Esophagus muscularis mucosa (tissue), 4 donors: ENCODE data around the gene COQ6. TPM values are rescaled to one million over a fixed set of nuclear protein-coding genes. Genes with fewer than 3 reads are reported as not detected.
"Not testable (repeated sequence)": the region's sequence is repeated elsewhere in the genome, so short reads cannot be mapped to it uniquely, and the experiment has no call there.

ENCODE experiments used
- DNase-seq: peaks from one replicate; pipeline ENCODE4 v3.0.0-alpha.2; 2017; ENCODE audit errors: extremely low spot score
- H3K27ac ChIP-seq, 4 donors: fragments of 200-600 bp; sonication (generic); replicated peaks in 1 of 4; 1 replicate in 3 of 4; 2 replicates in 1 of 4; pipeline ENCODE4 v1.5.1; 2016 to 2019; ENCODE audit warnings: mild to moderate bottlenecking in 1 of 4
- H3K27me3 ChIP-seq, 4 donors: fragments of 200-600 bp; sonication (generic); one replicate each; pipeline versions ENCODE4 v1.5.1 to v1.6.0; 2016 to 2019
- H3K36me3 ChIP-seq, 4 donors: fragments of 200-600 bp; sonication (generic); one replicate each; pipeline ENCODE4 v1.5.1; 2016 to 2019
- H3K4me1 ChIP-seq, 4 donors: fragments of 200-600 bp; sonication (generic); one replicate each; pipeline ENCODE4 v1.5.1; 2016 to 2019
- H3K4me3 ChIP-seq, 4 donors: fragments of 200-600 bp; sonication (generic); 1 replicate in 2 of 4; 2 replicates in 2 of 4; pipeline ENCODE4 v1.5.1; 2016 to 2019; ENCODE audit warnings: mild to moderate bottlenecking in 4 of 4, moderate library complexity in 1 of 4
- H3K9me3 ChIP-seq, 4 donors: fragments of 200-600 bp; sonication (generic); 1 replicate in 3 of 4; 2 replicates in 1 of 4; pipeline ENCODE4 v1.5.1; 2016 to 2019
- CTCF ChIP-seq, 3 experiments: fragments of 200-600 bp in 2 of 3; fragments of 450-650 bp in 1 of 3; sonication (generic) in 2 of 3; IDR thresholded peaks; one replicate each; pipeline ENCODE4 v1.5.1; 2017 to 2019; ENCODE audit warnings: antibody characterized with exemption in 3 of 3, mild to moderate bottlenecking in 2 of 3, moderate library complexity in 1 of 3
- EP300 ChIP-seq: sonication (generic); formaldehyde crosslinking; IDR thresholded peaks from one replicate; pipeline ENCODE4 v1.6.1; 2017; ENCODE audit warnings: antibody characterized with exemption
- POLR2A ChIP-seq: fragments of 450-650 bp; IDR thresholded peaks from one replicate; pipeline ENCODE4 v1.6.1; 2017; ENCODE audit warnings: antibody characterized with exemption, moderate library complexity, mild to moderate bottlenecking, low read depth
- POLR2AphosphoS5 ChIP-seq, 2 donors: sonication (generic); formaldehyde crosslinking; IDR thresholded peaks; one replicate each; pipeline ENCODE4 v1.6.1; 2017; ENCODE audit warnings: antibody characterized with exemption in 2 of 2
- WGBS: methylation state at CpG from one replicate; pipeline ENCODE4 v1.1.5; 2018; 5-methylcytosine and 5-hydroxymethylcytosine counted together
- intact Hi-C: fragments of 100-400 bp; cut with DNase I; formaldehyde crosslinking; loops from one replicate; pipeline ENCODE4 v1.15.1; 2023
- small RNA-seq, 3 donors: library from RNA; depleted of rRNA; stranded (forward); fragments of <200 nt; gene quantifications; one replicate each; pipeline ENCODE3, GENCODE V24; 2016
- total RNA-seq, 4 donors: library from RNA; depleted of rRNA; stranded (reverse); fragments of >200 nt; gene quantifications; one replicate each; pipeline versions ENCODE4 v1.1.0 to v1.2.1, GENCODE V29; 2016

The COQ6 gene
- total RNA-seq, 4 donors from 2014 or later: 21.5 to 52.0 (median 30.6) TPM

GRCh38 chr14:73998726-73999125, 48.6 kb downstream of the COQ6 start:
- no peaks in the 10 kb centered on the region for H3K27me3 ChIP-seq
- no peak overlapping the region for H3K27ac ChIP-seq
- DNase-seq: no peak
- peaks cover 0 to 28% (median 10%) of the 10 kb centered on the region in 4 donors for H3K36me3 ChIP-seq
- H3K4me1 ChIP-seq: no peaks in the 10 kb centered on the region
- TF ChIP-seq CTCF (IDR thresholded peaks at IDR 0.05) (no peak), POLR2A (no peak), POLR2AphosphoS5 (IDR thresholded peaks at IDR 0.05) (no peak), EP300 (no peak)
- WGBS: 88% methylated on average over 2 of the region's 2 CpGs
- intact Hi-C loops: no loop called here
- no peaks in the 10 kb centered on the region for H3K9me3 ChIP-seq
- H3K4me3 ChIP-seq: no peak overlapping the region

GRCh38 chr14:74005664-74006063, 55.6 kb downstream of the COQ6 start:
- peaks cover 0 to 68% (median 35%) of the 10 kb centered on the region in 4 donors for H3K36me3 ChIP-seq
- H3K4me1 ChIP-seq, H3K4me3 ChIP-seq, H3K9me3 ChIP-seq, DNase-seq, intact Hi-C loops, H3K27me3 ChIP-seq, H3K27ac ChIP-seq: not testable (repeated sequence)
- 97% methylated on average over 3 of the region's 3 CpGs for WGBS

- 76% methylated on average over 2 of the region's 2 CpGs for WGBS
- TF ChIP-seq EP300: no peak
- no peak for TF ChIP-seq CTCF (IDR thresholded peaks at IDR 0.05)
- H3K9me3 ChIP-seq: no peaks in the 10 kb centered on the region
- intact Hi-C loops: no loop called here
- H3K4me1 ChIP-seq: no peaks in the 10 kb centered on the region
- H3K4me3 ChIP-seq: no peak overlapping the region
- H3K36me3 ChIP-seq: peaks cover 0 to 74% (median 45%) of the 10 kb centered on the region in 4 donors
- no peak overlapping the region for H3K27ac ChIP-seq
- no peak for DNase-seq
- H3K27me3 ChIP-seq: no peaks in the 10 kb centered on the region
Measured at GRCh38 chr14:74008843-74009499, 58.9 kb downstream of the COQ6 start.

Small RNA genes lying within 50 kb of the gene (small RNA-seq; reads per million reads assigned to genes)
- gene AC005480.2 (0 reads per million in 3 donors), gene RF00019 (0 reads per million in 3 donors)

Other genes starting within 250 kb of the COQ6 start
- 10 to 100 TPM; 34.8 to 74.2 (median 55.0) TPM for gene PNMA1, start 235.9 kb upstream of the COQ6 start, total RNA-seq
- gene PTGR2, start 98.5 kb upstream of the COQ6 start, total RNA-seq: 1 to 10 TPM; 2.5 to 7.1 (median 4.3) TPM
- 10 to 100 TPM; 36.5 to 67.6 (median 41.6) TPM for gene ZNF410, start 63.4 kb upstream of the COQ6 start, total RNA-seq
- 1 to 10 TPM; 4.2 to 5.5 (median 4.6) TPM for gene FAM161B, start 208 bp upstream of the COQ6 start, total RNA-seq
- gene ENTPD5, start 69.0 kb downstream of the COQ6 start, total RNA-seq: 1 to 10 TPM; 5.5 to 9.6 (median 6.0) TPM
- gene BBOF1, start 69.0 kb downstream of the COQ6 start, total RNA-seq: 10 to 100 TPM in 2 of 4 donors, 1 to 10 TPM in 2; 8.6 to 11.8 (median 9.9) TPM
- 10 to 100 TPM; 39.6 to 81.8 (median 62.1) TPM for gene ALDH6A1, start 134.2 kb downstream of the COQ6 start, total RNA-seq
- 10 to 100 TPM in 3 of 4 donors, 1 to 10 TPM in 1; 8.4 to 13.5 (median 11.7) TPM for gene LIN52, start 134.7 kb downstream of the COQ6 start, total RNA-seq